ENCODE data around the gene NAIF1.

Gene NAIF1

GRCh38 chr9:128027705-128028104 is 39.4 kb downstream of the NAIF1 start:
- H3K27ac ChIP-seq (ENCODE audit: low read length), result no peak overlapping the region

GRCh38 chr9:128026773-128027541 is 40.2 kb downstream of the NAIF1 start:
- peak overlapping the region; percentile 25 for H3K27ac ChIP-seq (ENCODE audit: low read length)
- H3K27me3 ChIP-seq (ENCODE audit: low read depth, low read length), result no peaks in the 10 kb centered on the region
- H2AFZ ChIP-seq (ENCODE audit: low read depth, low read length), result peak overlapping the region; percentile 58; the same call in 1 of the 2 replicates
- peak overlapping the region; percentile 7; the same call in 1 of the 2 replicates for H3K9ac ChIP-seq (ENCODE audit: low read length)
- H3K4me2 ChIP-seq (ENCODE audit: low read length), result peak overlapping the region; percentile 68
- peak overlapping the region; percentile 54 for H3K4me3 ChIP-seq (ENCODE audit: low read length)
- H3K36me3 ChIP-seq (replicated peaks; ENCODE audit: low read depth, low read length), result no peaks in the 10 kb centered on the region
- no peaks in the 10 kb centered on the region for H4K20me1 ChIP-seq (ENCODE audit: insufficient read depth, low read length)
- no peaks in the 10 kb centered on the region for H3K79me2 ChIP-seq (ENCODE audit: low read length)
- TF ChIP-seq EZH2phosphoT487 (IDR thresholded peaks at IDR 0.05; ENCODE audit: low read depth) (no peak), CTCF (IDR thresholded peaks at IDR 0.05; ENCODE audit: low read depth, low read length) (no peak)
- no peaks in the 10 kb centered on the region for H3K9me3 ChIP-seq (ENCODE audit: insufficient read depth, low read length)
- peaks cover 38% of the 10 kb centered on the region for H3K4me1 ChIP-seq (ENCODE audit: low read length)

More at GRCh38 chr9:128027705-128028104, 39.4 kb downstream of the NAIF1 start:
- H4K20me1 ChIP-seq (ENCODE audit: insufficient read depth, low read length), result no peaks in the 10 kb centered on the region
- no peak overlapping the region for H3K9ac ChIP-seq (ENCODE audit: low read length)
- TF ChIP-seq CTCF (IDR thresholded peaks at IDR 0.05; ENCODE audit: low read depth, low read length) (no peak), EZH2phosphoT487 (IDR thresholded peaks at IDR 0.05; ENCODE audit: low read depth) (no peak)
- no peaks in the 10 kb centered on the region for H3K27me3 ChIP-seq (ENCODE audit: low read depth, low read length)
- H3K4me3 ChIP-seq (ENCODE audit: low read length), result no peak overlapping the region
- no peak overlapping the region for H2AFZ ChIP-seq (ENCODE audit: low read depth, low read length)
- H3K36me3 ChIP-seq (replicated peaks; ENCODE audit: low read depth, low read length), result no peaks in the 10 kb centered on the region
- peaks cover 39% of the 10 kb centered on the region for H3K4me1 ChIP-seq (ENCODE audit: low read length)
- H3K9me3 ChIP-seq (ENCODE audit: insufficient read depth, low read length), result no peaks in the 10 kb centered on the region
- no peaks in the 10 kb centered on the region for H3K79me2 ChIP-seq (ENCODE audit: low read length)
- H3K4me2 ChIP-seq (ENCODE audit: low read length), result no peak overlapping the region

- Histone ChIP-seq H3K4me3 (ENCODE audit: low read length) (peak overlapping the region; percentile 54), H3K4me1 (ENCODE audit: low read length) (peaks cover 38% of the 10 kb centered on the region), H3K4me2 (ENCODE audit: low read length) (peak overlapping the region; percentile 68), H3K36me3 (replicated peaks; ENCODE audit: low read depth, low read length) (no peaks in the 10 kb centered on the region), H3K79me2 (ENCODE audit: low read length) (no peaks in the 10 kb centered on the region), H3K9ac (ENCODE audit: low read length) (peak overlapping the region; percentile 19; the same call in 1 of the 2 replicates), H4K20me1 (ENCODE audit: insufficient read depth, low read length) (no peaks in the 10 kb centered on the region), H2AFZ (ENCODE audit: low read depth, low read length) (peak overlapping the region; percentile 58; the same call in 1 of the 2 replicates), H3K9me3 (ENCODE audit: insufficient read depth, low read length) (no peaks in the 10 kb centered on the region), H3K27me3 (ENCODE audit: low read depth, low read length) (no peaks in the 10 kb centered on the region), H3K27ac (ENCODE audit: low read length) (peak overlapping the region; percentile 27)
- no peak for TF ChIP-seq CTCF (IDR thresholded peaks at IDR 0.05; ENCODE audit: low read depth, low read length)
- TF ChIP-seq EZH2phosphoT487 (IDR thresholded peaks at IDR 0.05; ENCODE audit: low read depth), result no peak
These were observed 40.8 kb downstream of the NAIF1 start for GRCh38 chr9:128026255-128026772.

- no peaks in the 10 kb centered on the region for H3K36me3 ChIP-seq (replicated peaks; ENCODE audit: low read depth, low read length)
- no peaks in the 10 kb centered on the region for H3K79me2 ChIP-seq (ENCODE audit: low read length)
- H3K9me3 ChIP-seq (ENCODE audit: insufficient read depth, low read length), result no peaks in the 10 kb centered on the region
- peak overlapping the region; percentile 68 for H3K4me2 ChIP-seq (ENCODE audit: low read length)
- peak overlapping the region; percentile 27; the same call in 1 of the 2 replicates for H3K27ac ChIP-seq (ENCODE audit: low read length)
- H3K9ac ChIP-seq (ENCODE audit: low read length), result peak overlapping the region; percentile 19; the same call in 1 of the 2 replicates
- H4K20me1 ChIP-seq (ENCODE audit: insufficient read depth, low read length), result no peaks in the 10 kb centered on the region
- H3K27me3 ChIP-seq (ENCODE audit: low read depth, low read length), result no peaks in the 10 kb centered on the region
- no peak for TF ChIP-seq CTCF (IDR thresholded peaks at IDR 0.05; ENCODE audit: low read depth, low read length)
- TF ChIP-seq EZH2phosphoT487 (IDR thresholded peaks at IDR 0.05; ENCODE audit: low read depth), result no peak
- H3K4me1 ChIP-seq (ENCODE audit: low read length), result peaks cover 35% of the 10 kb centered on the region
- H2AFZ ChIP-seq (ENCODE audit: low read depth, low read length), result 0 out of 2 replicates have a peak overlapping the region, but pooled peaks have one; percentile 58
- peak overlapping the region; percentile 54 for H3K4me3 ChIP-seq (ENCODE audit: low read length)
These were observed 41.4 kb downstream of the NAIF1 start for GRCh38 chr9:128025736-128026135.
